Measurements from ENCODE around the gene PIP5K1A.

DNA sequence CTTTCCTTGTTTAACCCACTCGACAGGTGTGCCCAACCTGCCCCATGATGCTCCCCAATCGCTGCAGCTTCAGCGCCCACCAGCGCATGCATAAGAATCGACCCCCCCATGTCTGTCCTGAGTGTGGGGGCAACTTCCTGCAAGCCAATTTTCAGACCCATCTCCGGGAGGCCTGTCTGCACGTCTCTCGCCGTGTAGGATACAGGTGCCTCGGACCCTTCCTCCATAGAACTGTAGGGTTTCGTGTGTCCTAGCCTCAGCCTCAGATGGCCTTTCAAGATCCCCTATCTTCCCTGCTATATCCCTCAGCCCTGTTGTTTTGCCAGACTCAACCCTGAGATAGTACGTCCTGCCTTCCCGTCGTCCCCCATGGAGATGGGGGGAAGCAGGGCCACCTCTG, 90.2 kb downstream of the PIP5K1A start:
- TF ChIP-seq POLR2A (IDR thresholded peaks at IDR 0.05) (no peak), POLR2AphosphoS5 (IDR thresholded peaks at IDR 0.05) (no peak)
- TF ChIP-seq, protein P1, sequence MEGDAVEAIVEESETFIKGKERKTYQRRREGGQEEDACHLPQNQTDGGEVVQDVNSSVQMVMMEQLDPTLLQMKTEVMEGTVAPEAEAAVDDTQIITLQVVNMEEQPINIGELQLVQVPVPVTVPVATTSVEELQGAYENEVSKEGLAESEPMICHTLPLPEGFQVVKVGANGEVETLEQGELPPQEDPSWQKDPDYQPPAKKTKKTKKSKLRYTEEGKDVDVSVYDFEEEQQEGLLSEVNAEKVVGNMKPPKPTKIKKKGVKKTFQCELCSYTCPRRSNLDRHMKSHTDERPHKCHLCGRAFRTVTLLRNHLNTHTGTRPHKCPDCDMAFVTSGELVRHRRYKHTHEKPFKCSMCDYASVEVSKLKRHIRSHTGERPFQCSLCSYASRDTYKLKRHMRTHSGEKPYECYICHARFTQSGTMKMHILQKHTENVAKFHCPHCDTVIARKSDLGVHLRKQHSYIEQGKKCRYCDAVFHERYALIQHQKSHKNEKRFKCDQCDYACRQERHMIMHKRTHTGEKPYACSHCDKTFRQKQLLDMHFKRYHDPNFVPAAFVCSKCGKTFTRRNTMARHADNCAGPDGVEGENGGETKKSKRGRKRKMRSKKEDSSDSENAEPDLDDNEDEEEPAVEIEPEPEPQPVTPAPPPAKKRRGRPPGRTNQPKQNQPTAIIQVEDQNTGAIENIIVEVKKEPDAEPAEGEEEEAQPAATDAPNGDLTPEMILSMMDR (IDR thresholded peaks at IDR 0.05) = no peak

All from stomach (tissue), 4 donors.